T-helper 17 cell (primary cell): ENCODE data around the gene KIFC3. TPM values are rescaled to one million over a fixed set of nuclear protein-coding genes. Genes with fewer than 3 reads are reported as not detected.

Experiments
- ATAC-seq: fragments of 150-1000 bp; cut with Tn5 transposase; 2 replicates; pipeline ENCODE4 v1.10.0; 2021; ENCODE audit warnings: mild to moderate bottlenecking, moderate library complexity
- DNase-seq, 3 donors: peaks; one replicate each; pipeline versions ENCODE4 v3.0.0 to v3.0.0-alpha.2; 2020 to 2021
- H3K9me3 ChIP-seq: one replicate; pipeline ENCODE4 v1.7.0; 2013; ENCODE audit warnings: low read length, mild to moderate bottlenecking; ENCODE audit not compliant: control insufficient read depth, poor library complexity, severe bottlenecking
- H3K27ac Mint-ChIP-seq: one replicate; pipeline ENCODE4 v1.8.0; 2022; ENCODE audit warnings: mild to moderate bottlenecking, moderate library complexity, mixed read lengths
- H3K27me3 Mint-ChIP-seq: one replicate; pipeline ENCODE4 v1.8.0; 2022; ENCODE audit warnings: mixed read lengths
- H3K36me3 Mint-ChIP-seq: one replicate; pipeline ENCODE4 v1.8.0; 2022; ENCODE audit warnings: low read depth, mixed read lengths
- H3K4me1 Mint-ChIP-seq: one replicate; pipeline ENCODE4 v1.8.0; 2022; ENCODE audit warnings: mild to moderate bottlenecking, mixed read lengths
- H3K4me3 Mint-ChIP-seq: one replicate; pipeline ENCODE4 v1.8.0; 2022; ENCODE audit warnings: mild to moderate bottlenecking, moderate library complexity, mixed read lengths
- total RNA-seq, 4 donors: library from RNA in 2 of 4; stranded (reverse) in 2 of 4; gene quantifications; one replicate each; pipeline ENCODE4 v1.2.3 and lab custom pipeline; 2022 to 2026

KIFC3 gene
- total RNA-seq, 2 donors from 2014 or later = 0.70 to 15.2 TPM

DNA sequence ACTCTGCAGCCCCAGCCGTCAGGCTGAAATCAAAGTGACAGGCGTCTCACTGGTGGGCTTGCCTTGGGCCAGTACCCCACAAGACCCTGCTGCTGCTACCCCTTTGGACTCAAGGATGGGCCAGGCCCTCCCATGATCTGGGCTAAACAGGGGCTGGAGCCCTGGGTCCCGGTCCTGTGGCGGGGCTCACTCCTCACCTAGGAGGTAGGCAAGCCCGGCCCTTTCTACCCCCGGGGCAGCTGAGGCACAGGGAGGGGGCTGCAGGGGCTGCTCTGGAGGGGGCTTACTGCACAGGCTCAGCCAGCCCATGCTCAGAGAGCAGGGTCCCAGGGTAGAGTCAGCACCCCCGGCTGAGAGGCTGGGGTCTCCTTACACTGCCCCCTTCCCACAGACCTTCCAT is 43.2 kb downstream of the KIFC3 start:
- ATAC-seq (no peak), DNase-seq (no peak)
- no peaks in the 10 kb centered on the region for H3K9me3 ChIP-seq
- H3K27me3 Mint-ChIP-seq = no peaks in the 10 kb centered on the region
- peaks cover 3% of the 10 kb centered on the region for H3K36me3 Mint-ChIP-seq
- H3K27ac Mint-ChIP-seq = no peak overlapping the region
- H3K4me3 Mint-ChIP-seq = no peak overlapping the region
- H3K4me1 Mint-ChIP-seq = peaks cover 2% of the 10 kb centered on the region

GRCh38 chr16:57758331-57759117 is 43.8 kb downstream of the KIFC3 start:
- Mint-ChIP-seq H3K4me3 (no peak overlapping the region), H3K27ac (no peak overlapping the region), H3K27me3 (no peaks in the 10 kb centered on the region), H3K36me3 (peaks cover 4% of the 10 kb centered on the region), H3K4me1 (peaks cover 2% of the 10 kb centered on the region)
- H3K9me3 ChIP-seq = no peaks in the 10 kb centered on the region
- ATAC-seq = no peak
- no peak for DNase-seq

DNA sequence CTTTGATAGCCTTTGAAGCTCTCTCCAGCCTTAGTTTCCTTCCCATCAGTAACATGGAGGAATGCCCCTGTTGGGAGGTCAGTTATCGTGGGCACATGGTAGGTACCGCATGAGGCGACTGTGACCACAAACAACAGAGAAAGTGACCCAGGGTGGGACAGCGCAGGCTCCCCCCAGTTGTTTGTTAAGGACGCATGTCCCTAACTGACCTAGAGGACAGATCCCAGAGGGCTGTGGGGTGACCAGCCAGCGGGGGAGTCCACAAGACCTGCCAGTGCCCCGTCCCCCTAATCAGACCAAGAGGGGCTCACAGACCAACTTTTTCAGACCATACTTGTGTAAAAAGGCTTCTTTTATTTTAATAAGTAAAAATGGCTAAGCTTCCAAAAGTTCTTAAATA is 44.4 kb downstream of the KIFC3 start:
- DNase-seq (no peak), ATAC-seq (no peak)
- Mint-ChIP-seq H3K4me1 (peaks cover 2% of the 10 kb centered on the region), H3K4me3 (no peak overlapping the region), H3K27me3 (no peaks in the 10 kb centered on the region), H3K36me3 (peaks cover 4% of the 10 kb centered on the region), H3K27ac (no peak overlapping the region)
- H3K9me3 ChIP-seq = no peaks in the 10 kb centered on the region

DNA sequence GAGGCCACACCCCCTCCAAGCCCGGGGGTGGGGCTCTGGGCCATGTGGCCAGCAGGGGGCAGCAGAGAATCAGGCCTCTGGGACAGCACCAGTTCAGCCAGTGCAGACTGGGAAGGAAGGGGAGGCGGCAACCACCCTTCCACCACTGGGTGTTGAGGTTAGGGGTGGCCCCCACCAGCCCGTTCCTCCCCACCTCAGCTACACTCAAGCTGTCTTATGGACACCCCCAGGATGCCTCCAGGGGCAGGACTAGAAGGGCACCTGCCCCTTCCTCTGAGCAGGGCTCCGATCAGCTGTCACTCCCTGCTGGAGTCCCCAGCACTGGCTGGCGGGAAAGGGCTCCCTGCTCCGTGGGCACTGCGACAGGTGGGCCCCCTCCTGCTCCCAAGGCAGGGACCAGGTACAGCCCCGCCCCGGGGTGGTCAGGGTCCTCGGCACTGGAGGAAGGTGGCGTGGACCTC is 44.9 kb downstream of the KIFC3 start:
- Mint-ChIP-seq H3K27ac (no peak overlapping the region), H3K4me3 (no peak overlapping the region), H3K36me3 (peaks cover 4% of the 10 kb centered on the region), H3K27me3 (no peaks in the 10 kb centered on the region), H3K4me1 (peaks cover 2% of the 10 kb centered on the region)
- ATAC-seq = peak; percentile 96
- peak; percentile 78 to 94 (median 82) for DNase-seq
- no peaks in the 10 kb centered on the region for H3K9me3 ChIP-seq

GRCh38 chr16:57756424-57757325 is 45.6 kb downstream of the KIFC3 start:
- Mint-ChIP-seq H3K4me3 (no peak overlapping the region), H3K27me3 (no peaks in the 10 kb centered on the region), H3K36me3 (peaks cover 4% of the 10 kb centered on the region), H3K4me1 (peaks cover 2% of the 10 kb centered on the region), H3K27ac (no peak overlapping the region)
- no peaks in the 10 kb centered on the region for H3K9me3 ChIP-seq
- no peak for DNase-seq
- ATAC-seq = peak; percentile 4

DNA sequence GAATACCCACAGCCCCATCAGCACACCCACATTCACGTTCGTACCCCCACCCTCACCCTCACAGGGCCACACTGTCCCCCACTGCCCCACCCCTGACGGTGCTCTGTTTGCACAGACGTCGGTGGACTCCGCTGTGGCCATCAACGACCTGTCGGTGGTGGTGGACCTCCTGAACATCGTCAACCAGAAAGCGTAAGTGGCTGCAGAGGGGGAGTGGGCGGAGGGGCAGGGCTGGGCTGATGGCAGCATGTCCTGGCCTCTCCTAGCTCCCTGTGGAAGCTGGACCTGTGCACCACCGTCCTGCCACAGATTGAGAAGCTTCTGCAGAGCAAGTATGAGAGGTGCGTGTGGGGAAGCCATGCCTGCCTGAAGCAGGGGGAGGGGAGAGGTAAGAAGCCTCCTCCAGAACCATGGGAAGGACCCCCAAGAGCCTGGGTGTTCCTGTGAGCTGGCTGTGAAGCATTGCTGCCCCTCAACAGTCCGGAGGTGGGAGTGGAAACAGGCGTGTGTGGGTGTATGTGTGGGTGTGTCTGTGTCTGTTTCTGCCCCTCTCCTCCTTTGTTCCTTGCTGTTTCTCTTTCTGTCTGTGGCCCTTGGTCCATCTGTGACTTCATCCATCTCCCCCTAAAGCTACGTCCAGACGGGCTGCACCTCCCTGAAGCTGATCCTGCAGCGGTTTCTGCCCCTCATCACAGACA is 46.4 kb downstream of the KIFC3 start:
- DNase-seq = no peak
- peaks cover 7% of the 10 kb centered on the region for H3K36me3 Mint-ChIP-seq

DNA sequence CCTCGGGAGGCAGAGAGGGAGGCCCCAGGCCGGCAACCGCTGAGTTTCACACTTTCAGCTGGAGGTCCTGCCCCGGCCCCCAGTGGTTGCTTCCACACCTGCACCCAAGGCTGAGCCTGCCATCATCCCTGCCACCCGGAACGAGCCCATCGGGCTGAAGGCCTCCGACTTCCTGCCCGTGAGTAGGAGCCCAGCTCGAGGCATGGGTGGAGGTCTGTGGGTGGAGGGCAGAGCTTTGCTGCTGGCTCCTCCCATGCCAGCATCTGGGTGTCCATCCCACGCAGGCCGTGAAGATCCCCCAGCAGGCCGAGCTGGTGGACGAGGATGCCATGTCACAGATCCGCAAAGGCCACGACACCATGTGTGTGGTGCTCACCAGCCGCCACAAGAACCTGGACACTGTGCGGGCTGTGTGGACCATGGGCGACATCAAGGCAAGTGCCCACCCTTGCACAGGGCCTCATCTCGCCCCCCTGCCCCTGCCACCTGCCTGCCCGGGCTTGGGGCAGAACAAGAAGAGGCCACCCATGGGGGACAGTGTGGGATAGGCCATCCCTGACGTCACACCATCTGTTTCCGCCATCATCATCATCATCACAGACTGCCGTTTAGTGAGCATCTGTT is 47.1 kb downstream of the KIFC3 start:
- no peaks in the 10 kb centered on the region for H3K9me3 ChIP-seq
- no peaks in the 10 kb centered on the region for H3K27me3 Mint-ChIP-seq
- peaks cover 2% of the 10 kb centered on the region for H3K4me1 Mint-ChIP-seq
- peaks cover 7% of the 10 kb centered on the region for H3K36me3 Mint-ChIP-seq
- no peak overlapping the region for H3K27ac Mint-ChIP-seq
- ATAC-seq = no peak
- no peak overlapping the region for H3K4me3 Mint-ChIP-seq
- DNase-seq = no peak

More for the DNA sequence above, 46.4 kb downstream of the KIFC3 start:
- Mint-ChIP-seq H3K4me3 (no peak overlapping the region), H3K27ac (no peak overlapping the region), H3K4me1 (peaks cover 2% of the 10 kb centered on the region), H3K27me3 (no peaks in the 10 kb centered on the region)
- H3K9me3 ChIP-seq = no peaks in the 10 kb centered on the region
- no peak for ATAC-seq

DNA sequence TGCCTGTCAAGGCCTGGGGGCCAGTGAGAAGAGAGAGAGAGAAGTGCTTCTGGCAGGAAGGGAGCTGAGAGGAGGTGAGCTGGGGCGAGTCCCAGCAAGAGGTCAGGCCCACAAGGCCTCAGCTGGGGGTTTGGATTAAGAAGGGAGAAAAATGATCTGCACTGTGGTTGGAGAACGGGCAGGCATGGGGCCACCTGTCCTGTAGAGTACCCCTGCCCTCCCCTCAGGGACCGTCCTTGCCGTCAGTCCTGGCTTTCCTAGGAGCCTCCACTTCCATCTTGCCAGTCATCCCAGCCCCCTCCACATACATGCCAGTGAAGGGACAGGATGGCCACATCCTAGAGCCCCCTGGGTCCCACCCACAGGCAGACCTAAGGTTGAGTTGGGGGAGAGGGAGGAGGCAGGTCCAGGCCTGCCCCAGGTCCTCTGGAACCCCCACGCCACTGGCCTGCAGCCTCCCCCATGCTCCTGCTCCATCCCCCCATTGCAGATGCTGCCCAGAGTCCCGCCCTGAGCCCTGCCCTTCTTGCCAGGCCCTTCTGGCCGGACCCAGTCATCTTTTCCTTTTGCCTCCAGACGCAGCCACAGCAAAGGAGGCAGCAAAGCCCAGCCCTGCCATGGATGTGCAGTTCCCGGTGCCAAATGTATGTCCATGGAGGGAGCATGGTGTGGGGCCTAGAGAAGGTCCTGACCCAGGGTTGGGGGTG is 47.8 kb downstream of the KIFC3 start:
- H3K9me3 ChIP-seq = no peaks in the 10 kb centered on the region
- Mint-ChIP-seq H3K36me3 (peaks cover 7% of the 10 kb centered on the region), H3K4me1 (no peaks in the 10 kb centered on the region), H3K27me3 (no peaks in the 10 kb centered on the region), H3K4me3 (no peak overlapping the region), H3K27ac (no peak overlapping the region)
- DNase-seq (no peak), ATAC-seq (no peak)

DNA sequence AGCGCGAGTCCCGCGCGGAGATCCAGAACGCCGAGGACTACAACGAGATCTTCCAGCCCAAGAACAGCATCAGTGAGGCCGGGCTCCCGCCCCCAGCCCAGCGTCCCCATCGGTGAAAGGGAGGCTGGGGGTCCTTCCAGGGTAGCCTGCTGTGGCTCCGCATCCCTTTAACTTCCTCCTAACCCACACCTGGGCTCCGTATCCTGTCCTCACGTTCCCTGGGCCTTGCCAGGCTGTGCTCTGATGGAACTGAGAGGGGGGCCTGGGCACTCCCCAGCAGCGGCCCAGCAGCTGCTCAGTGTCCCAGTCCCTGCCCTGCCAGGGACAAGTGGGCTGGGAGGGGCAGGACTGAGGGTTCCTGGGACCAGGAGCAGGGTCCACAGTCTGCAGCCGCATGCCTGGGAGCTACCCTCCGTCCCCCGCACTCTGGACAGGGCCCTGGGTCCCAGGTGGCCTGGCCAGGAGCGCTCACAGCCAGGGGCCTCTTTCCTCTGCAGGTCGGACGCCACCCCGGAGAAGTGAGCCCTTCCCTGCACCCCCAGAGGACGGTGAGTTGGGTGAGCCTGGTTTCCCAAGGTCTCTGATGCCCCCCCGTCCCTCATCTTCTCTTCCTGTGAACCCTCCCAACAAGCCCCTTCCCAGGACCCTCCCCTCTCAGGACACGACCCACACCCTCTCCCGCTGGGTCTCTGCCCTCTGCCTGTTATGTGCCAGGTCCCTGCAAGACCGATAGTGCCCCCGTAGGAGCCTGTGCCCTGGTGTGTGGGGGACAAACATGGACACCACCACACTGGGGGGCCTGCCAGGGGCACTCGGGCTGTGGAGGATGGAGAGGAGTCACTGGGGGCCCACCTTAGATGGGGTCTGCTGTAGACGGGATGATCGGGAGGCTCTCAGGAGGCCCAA is 48.6 kb downstream of the KIFC3 start:
- peaks cover 7% of the 10 kb centered on the region for H3K36me3 Mint-ChIP-seq
- H3K27ac Mint-ChIP-seq = no peak overlapping the region
- no peaks in the 10 kb centered on the region for H3K9me3 ChIP-seq
- ATAC-seq = no peak
- no peaks in the 10 kb centered on the region for H3K4me1 Mint-ChIP-seq
- H3K27me3 Mint-ChIP-seq = no peaks in the 10 kb centered on the region
- no peak for DNase-seq
- H3K4me3 Mint-ChIP-seq = no peak overlapping the region

DNA sequence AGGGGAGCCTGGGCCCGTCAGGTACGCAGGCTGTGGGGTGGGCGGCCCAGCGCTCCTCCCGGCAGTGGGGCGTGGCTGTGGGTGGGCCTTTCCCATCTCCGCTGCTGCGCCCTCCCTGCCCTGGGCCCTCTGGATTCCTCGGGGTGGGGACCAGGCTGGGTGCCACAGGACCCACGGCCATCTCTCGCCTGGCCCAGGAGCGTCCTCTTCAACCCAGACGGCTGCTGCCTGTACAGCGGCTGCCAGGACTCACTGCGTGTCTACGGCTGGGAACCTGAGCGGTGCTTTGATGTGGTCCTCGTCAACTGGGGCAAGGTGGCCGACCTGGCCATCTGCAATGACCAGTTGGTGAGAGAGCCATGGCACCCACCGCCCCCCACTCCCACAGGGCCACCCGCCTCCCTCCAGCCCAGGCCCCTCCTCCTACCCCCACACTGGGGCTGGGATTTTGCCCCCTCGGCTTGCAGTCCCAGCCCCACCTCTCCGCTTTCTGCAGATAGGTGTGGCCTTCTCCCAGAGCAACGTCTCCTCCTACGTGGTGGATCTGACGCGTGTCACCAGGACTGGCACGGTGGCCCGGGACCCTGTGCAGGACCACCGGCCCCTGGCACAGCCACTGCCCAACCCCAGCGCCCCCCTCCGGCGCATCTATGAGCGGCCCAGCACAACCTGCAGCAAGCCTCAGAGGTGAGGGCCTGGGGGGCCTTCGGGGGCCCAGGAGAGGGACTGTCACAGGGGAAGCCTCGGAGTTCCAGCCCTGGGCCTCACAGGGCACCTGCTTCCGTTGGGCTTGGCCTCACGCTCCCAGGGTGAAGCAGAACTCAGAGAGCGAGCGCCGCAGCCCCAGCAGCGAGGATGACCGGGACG is 49.5 kb downstream of the KIFC3 start:
- ATAC-seq (no peak), DNase-seq (no peak)
- H3K27me3 Mint-ChIP-seq = no peaks in the 10 kb centered on the region
- no peaks in the 10 kb centered on the region for H3K9me3 ChIP-seq
- H3K27ac Mint-ChIP-seq = no peak overlapping the region
- H3K4me3 Mint-ChIP-seq = no peak overlapping the region
- peaks cover 7% of the 10 kb centered on the region for H3K36me3 Mint-ChIP-seq
- H3K4me1 Mint-ChIP-seq = no peaks in the 10 kb centered on the region

DNA sequence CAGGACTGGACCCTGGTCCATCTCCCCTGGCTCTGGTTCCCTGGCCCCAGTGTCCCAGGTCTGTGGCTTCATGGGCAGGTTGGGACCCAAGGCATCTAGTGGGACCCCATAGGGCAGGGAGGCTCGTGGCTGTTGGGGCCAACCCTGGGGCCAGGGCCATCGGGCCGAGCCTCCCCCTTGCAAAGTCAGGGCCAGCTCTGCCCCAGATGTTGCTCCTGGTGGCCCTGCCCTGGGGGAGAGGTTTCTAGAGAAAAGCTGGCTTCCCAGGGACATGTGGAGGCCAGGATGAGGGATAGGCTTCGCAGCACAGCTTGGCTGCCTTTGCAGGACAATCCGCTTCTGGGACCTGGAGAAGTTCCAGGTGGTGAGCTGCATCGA is 50.1 kb downstream of the KIFC3 start:
- Mint-ChIP-seq H3K27me3 (no peaks in the 10 kb centered on the region), H3K36me3 (peaks cover 7% of the 10 kb centered on the region), H3K27ac (no peak overlapping the region), H3K4me1 (no peaks in the 10 kb centered on the region), H3K4me3 (no peak overlapping the region)
- no peak for DNase-seq
- no peaks in the 10 kb centered on the region for H3K9me3 ChIP-seq
- no peak for ATAC-seq
